Neuronal stem cell (in vitro differentiated cells): ENCODE results near the gene PCSK1N.

Experiments used
- DNase-seq: peaks from one replicate; pipeline ENCODE4 v3.0.0-alpha.2; 2013; ENCODE audit warnings: low spot score
- H2AFZ ChIP-seq: one replicate; pipeline ENCODE4 v1.6.1; 2013; ENCODE audit warnings: mild to moderate bottlenecking, low read length, inconsistent platforms
- H2AK5ac ChIP-seq: 2 replicates; pipeline ENCODE4 v1.6.1; 2013; ENCODE audit warnings: low read depth, mild to moderate bottlenecking, inconsistent platforms, low read length, moderate library complexity, mixed read lengths
- H2BK120ac ChIP-seq: 2 replicates; pipeline ENCODE4 v1.6.1; 2013; ENCODE audit warnings: low read depth, mild to moderate bottlenecking, inconsistent platforms, low read length, moderate library complexity, mixed read lengths
- H2BK12ac ChIP-seq: one replicate; pipeline ENCODE4 v1.6.1; 2013; ENCODE audit warnings: low read length, inconsistent platforms
- H2BK15ac ChIP-seq: 2 replicates; pipeline ENCODE4 v1.6.1; 2013; ENCODE audit warnings: mild to moderate bottlenecking, low read length, inconsistent platforms, mixed read lengths
- H2BK5ac ChIP-seq: one replicate; pipeline ENCODE4 v1.6.1; 2013; ENCODE audit warnings: inconsistent platforms, mild to moderate bottlenecking, low read length, moderate library complexity
- H3K14ac ChIP-seq: one replicate; pipeline ENCODE4 v1.6.1; 2013; ENCODE audit warnings: low read length, inconsistent platforms
- H3K18ac ChIP-seq: 2 replicates; pipeline ENCODE4 v1.6.1; 2013; ENCODE audit warnings: low read length, inconsistent platforms
- H3K23ac ChIP-seq: 2 replicates; pipeline ENCODE4 v1.6.1; 2013; ENCODE audit warnings: low read depth, mild to moderate bottlenecking, mixed read lengths, low read length, inconsistent platforms; ENCODE audit not compliant: poor library complexity
- H3K27ac ChIP-seq: replicated peaks from 3 replicates; pipeline ENCODE4 v1.5.1; 2013; ENCODE audit warnings: low read length, inconsistent platforms
- H3K27me3 ChIP-seq, 3 experiments: 2 replicates each; pipeline ENCODE4 v1.6.1; 2013; ENCODE audit warnings: low read length in 3 of 3, mild to moderate bottlenecking in 2 of 3, inconsistent platforms in 1 of 3, low read depth in 1 of 3, mixed read lengths in 1 of 3, moderate library complexity in 1 of 3; ENCODE audit not compliant: control insufficient read depth in 3 of 3, insufficient read depth in 3 of 3
- H3K36me3 ChIP-seq, 2 donors: replicated peaks in 1 of 2; 2 replicates each; pipeline ENCODE4 v1.6.1; 2013; ENCODE audit warnings: low read length in 2 of 2; ENCODE audit not compliant: control insufficient read depth in 2 of 2, insufficient read depth in 2 of 2
- H3K4ac ChIP-seq: 2 replicates; pipeline ENCODE4 v1.6.1; 2013; ENCODE audit warnings: inconsistent platforms, mild to moderate bottlenecking, low read length, moderate library complexity
- H3K4me1 ChIP-seq, 2 donors: 1 replicate in 1 of 2; 2 replicates in 1 of 2; pipeline ENCODE4 v1.6.1; 2013; ENCODE audit warnings: low read length in 2 of 2, low read depth in 1 of 2; ENCODE audit not compliant: control insufficient read depth in 2 of 2, insufficient read depth in 1 of 2
- H3K4me2 ChIP-seq: one replicate; pipeline ENCODE4 v1.6.1; 2013; ENCODE audit warnings: mild to moderate bottlenecking, low read length, inconsistent platforms; ENCODE audit not compliant: insufficient read depth, poor library complexity, severe bottlenecking
- H3K4me3 ChIP-seq, 2 donors: 2 replicates each; pipeline ENCODE4 v1.5.1; 2013; ENCODE audit warnings: low read length in 2 of 2, mild to moderate bottlenecking in 2 of 2, inconsistent platforms in 1 of 2, moderate library complexity in 1 of 2
- H3K79me1 ChIP-seq: one replicate; pipeline ENCODE4 v1.6.1; 2013; ENCODE audit warnings: low read depth, mild to moderate bottlenecking, inconsistent platforms, low read length, moderate library complexity
- H3K9ac ChIP-seq: one replicate; pipeline ENCODE4 v1.6.1; 2013; ENCODE audit warnings: mild to moderate bottlenecking, low read depth, low read length, inconsistent platforms; ENCODE audit not compliant: poor library complexity
- H3K9me3 ChIP-seq, 2 donors: replicated peaks in 1 of 2; 2 replicates each; pipeline versions ENCODE3 to v1.6.1; 2013; ENCODE audit warnings: low read length in 2 of 2, mild to moderate bottlenecking in 2 of 2, inconsistent platforms in 1 of 2, low read depth in 1 of 2, mixed read lengths in 1 of 2, moderate library complexity in 1 of 2; ENCODE audit not compliant: control insufficient read depth in 2 of 2, insufficient read depth in 1 of 2
- H4K8ac ChIP-seq: one replicate; pipeline ENCODE4 v1.6.1; 2013; ENCODE audit warnings: low read depth, mild to moderate bottlenecking, inconsistent platforms, low read length, moderate library complexity
- H4K91ac ChIP-seq: one replicate; pipeline ENCODE4 v1.6.1; 2013; ENCODE audit warnings: low read length, low read depth, mild to moderate bottlenecking, inconsistent platforms; ENCODE audit not compliant: poor library complexity
- WGBS, 2 donors: extraction: QIAGEN DNeasy Blood & Tissue Kit; methylation state at CpG; one replicate each; pipeline ENCODE4 v1.1.7; 2013; ENCODE audit warnings: missing lambda C conversion rate in 2 of 2, mixed read lengths in 1 of 2; ENCODE audit not compliant: insufficient read length in 2 of 2, insufficient replicate concordance in 1 of 2; ENCODE audit errors: extremely low coverage in 2 of 2; 5-methylcytosine and 5-hydroxymethylcytosine counted together

PCSK1N gene

DNA sequence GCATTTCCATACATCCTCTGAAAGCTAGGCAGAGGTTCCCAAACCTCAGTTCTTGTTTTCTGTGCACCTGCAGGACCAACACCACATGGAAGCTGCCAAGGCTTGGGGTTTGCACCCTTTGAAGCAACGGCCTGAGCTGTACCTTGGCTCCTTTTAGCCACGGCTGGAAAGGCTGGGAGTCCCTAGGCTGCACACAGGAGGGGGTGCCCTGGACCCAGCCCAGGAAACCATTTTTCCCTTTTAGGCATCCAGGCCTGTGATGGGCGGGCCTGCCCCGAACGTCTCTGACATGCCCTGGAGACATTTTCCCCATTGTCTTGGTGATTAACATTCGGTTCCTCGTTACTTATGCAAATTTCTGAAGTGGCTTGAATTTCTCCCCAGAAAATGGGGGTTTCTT is 17.4 kb upstream of the PCSK1N start:
- H4K8ac ChIP-seq: no peak overlapping the region
- no peaks in the 10 kb centered on the region for H3K4me1 ChIP-seq
- H2BK15ac ChIP-seq: no peak overlapping the region
- H3K27me3 ChIP-seq: peaks cover 0 to 3% (median 0%) of the 10 kb centered on the region in 3 experiments
- H3K27ac ChIP-seq: no peak overlapping the region
- no peak overlapping the region for H3K9ac ChIP-seq
- no peak overlapping the region for H3K4ac ChIP-seq
- DNase-seq: no peak
- H3K4me3 ChIP-seq: no peak overlapping the region
- H2BK5ac ChIP-seq: no peak overlapping the region
- H2AK5ac ChIP-seq: no peak overlapping the region
- H3K18ac ChIP-seq: no peak overlapping the region
- H3K23ac ChIP-seq: no peak overlapping the region
- no peak overlapping the region for H3K14ac ChIP-seq
- no peak overlapping the region for H3K4me2 ChIP-seq
- no peak overlapping the region for H2AFZ ChIP-seq
- no CpG with 5 or more reads among the region's 7 CpGs for WGBS, 2 donors
- H3K79me1 ChIP-seq: no peaks in the 10 kb centered on the region
- no peak overlapping the region for H4K91ac ChIP-seq
- H2BK120ac ChIP-seq: no peak overlapping the region
- no peaks in the 10 kb centered on the region for H3K36me3 ChIP-seq
- H3K9me3 ChIP-seq: no peaks in the 10 kb centered on the region
- H2BK12ac ChIP-seq: no peak overlapping the region

DNA sequence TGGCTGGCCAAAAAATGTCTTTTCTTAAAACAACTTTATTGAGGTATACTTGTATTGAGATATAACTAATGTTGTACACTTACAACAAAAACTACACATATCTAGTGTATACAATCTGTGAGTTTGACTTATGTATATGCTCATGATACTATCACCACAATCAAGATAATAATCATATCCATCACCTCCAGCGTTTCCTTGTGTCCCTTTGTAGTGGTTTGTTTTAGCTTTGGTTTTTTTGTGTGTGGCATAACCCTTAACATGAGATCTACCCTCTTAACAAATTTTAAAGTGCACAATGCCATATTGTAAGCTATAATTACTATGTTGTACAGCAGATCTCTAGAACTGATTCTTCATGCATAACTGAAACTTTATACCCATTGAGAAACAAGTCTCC is 13.4 kb upstream of the PCSK1N start:
- no peak overlapping the region for H3K18ac ChIP-seq
- H3K4me3 ChIP-seq: no peak overlapping the region
- H4K91ac ChIP-seq: no peak overlapping the region
- WGBS, 2 donors: no CpG with 5 or more reads among the region's 1 CpG
- no peak overlapping the region for H3K14ac ChIP-seq
- H2AFZ ChIP-seq: no peak overlapping the region
- H3K27me3 ChIP-seq: peaks cover 0 to 3% (median 0%) of the 10 kb centered on the region in 3 experiments
- no peaks in the 10 kb centered on the region for H3K4me1 ChIP-seq
- H2BK120ac ChIP-seq: no peak overlapping the region
- no peak overlapping the region for H3K27ac ChIP-seq
- H3K4ac ChIP-seq: no peak overlapping the region
- H2BK5ac ChIP-seq: no peak overlapping the region
- H2AK5ac ChIP-seq: no peak overlapping the region
- H3K23ac ChIP-seq: no peak overlapping the region
- H2BK12ac ChIP-seq: no peak overlapping the region
- H3K4me2 ChIP-seq: no peak overlapping the region
- no peaks in the 10 kb centered on the region for H3K79me1 ChIP-seq
- no peak overlapping the region for H4K8ac ChIP-seq
- H3K9ac ChIP-seq: no peak overlapping the region
- no peaks in the 10 kb centered on the region for H3K9me3 ChIP-seq
- no peaks in the 10 kb centered on the region for H3K36me3 ChIP-seq
- DNase-seq: no peak
- H2BK15ac ChIP-seq: no peak overlapping the region

DNA sequence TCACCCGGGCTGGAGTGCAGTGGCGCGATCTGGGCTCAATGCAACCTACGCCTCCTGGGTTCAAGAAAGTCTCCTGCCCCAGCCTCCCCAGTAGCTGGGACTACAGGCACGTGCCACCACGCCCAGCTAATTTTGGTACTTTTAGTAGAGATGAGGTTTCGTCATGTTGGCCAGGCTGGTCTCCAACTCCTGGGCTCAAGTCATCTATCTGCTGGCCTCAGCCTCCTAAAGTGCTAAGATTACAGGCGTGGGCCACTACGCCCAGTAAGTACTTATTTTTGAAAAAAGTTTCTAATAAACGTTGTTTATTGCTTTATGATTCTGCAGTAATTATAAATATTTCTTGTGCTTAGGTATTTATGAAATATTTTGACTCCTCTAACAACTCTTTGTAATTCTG is 4.3 kb upstream of the PCSK1N start:
- H3K4me3 ChIP-seq: no peak overlapping the region
- no peak overlapping the region for H3K14ac ChIP-seq
- H2BK5ac ChIP-seq: no peak overlapping the region
- no peak overlapping the region for H3K23ac ChIP-seq
- no peak overlapping the region for H3K9ac ChIP-seq
- no CpG with 5 or more reads among the region's 10 CpGs for WGBS, 2 donors
- peaks cover 0 to 11% (median 2%) of the 10 kb centered on the region in 3 experiments for H3K27me3 ChIP-seq
- no peak overlapping the region for H2AK5ac ChIP-seq
- no peaks in the 10 kb centered on the region for H3K79me1 ChIP-seq
- no peak overlapping the region for H2BK15ac ChIP-seq
- no peak overlapping the region for H2AFZ ChIP-seq
- H3K18ac ChIP-seq: no peak overlapping the region
- no peak overlapping the region for H3K4me2 ChIP-seq
- no peak overlapping the region for H2BK120ac ChIP-seq
- no peak overlapping the region for H4K91ac ChIP-seq
- H3K4ac ChIP-seq: no peak overlapping the region
- no peak for DNase-seq
- no peak overlapping the region for H2BK12ac ChIP-seq
- H3K4me1 ChIP-seq: peaks cover 2 to 3% of the 10 kb centered on the region in 2 donors
- H3K27ac ChIP-seq: no peak overlapping the region
- no peak overlapping the region for H4K8ac ChIP-seq
- H3K36me3 ChIP-seq: no peaks in the 10 kb centered on the region
- H3K9me3 ChIP-seq: no peaks in the 10 kb centered on the region

DNA sequence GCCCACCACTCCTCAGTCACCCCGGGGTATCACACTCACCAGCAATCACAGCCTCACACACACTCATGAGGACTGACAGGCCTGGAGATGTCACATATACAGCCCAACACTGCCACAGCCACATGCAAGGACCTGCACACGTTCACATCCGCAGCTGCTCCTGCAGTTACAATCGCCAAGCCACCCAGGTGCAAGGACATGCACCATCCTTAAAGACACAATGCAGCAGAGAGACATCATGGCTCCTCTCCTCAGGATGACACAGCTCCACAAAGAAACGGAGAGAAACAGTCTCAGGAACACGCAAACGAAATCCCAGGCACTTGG is 1.1 kb downstream of the PCSK1N start:
- H3K27me3 ChIP-seq: peaks cover 5 to 55% (median 5%) of the 10 kb centered on the region in 3 experiments
- no peak overlapping the region for H3K27ac ChIP-seq
- WGBS, 2 donors: no CpG with 5 or more reads among the region's 7 CpGs

More for the DNA sequence above, 1.1 kb downstream of the PCSK1N start:
- Histone ChIP-seq H4K91ac (no peak overlapping the region), H3K18ac (no peak overlapping the region), H3K36me3 (no peaks in the 10 kb centered on the region), H3K9ac (no peak overlapping the region), H2BK120ac (no peak overlapping the region), H2AK5ac (no peak overlapping the region), H3K4ac (no peak overlapping the region), H3K9me3 (no peaks in the 10 kb centered on the region), H2BK5ac (no peak overlapping the region), H3K4me3 (peak overlapping the region in 1 of 2 donors; percentile 61), H3K4me1 (peaks cover 2 to 6% of the 10 kb centered on the region in 2 donors), H3K14ac (no peak overlapping the region), H2BK15ac (no peak overlapping the region), H3K79me1 (no peaks in the 10 kb centered on the region), H3K4me2 (no peak overlapping the region), H4K8ac (no peak overlapping the region), H2AFZ (peak overlapping the region; percentile 93), H3K23ac (no peak overlapping the region), H2BK12ac (no peak overlapping the region)
- no peak for DNase-seq
